Loucy (cell line): ENCODE measurements around the gene MAP2K4.

Experiments
- CTCF ChIP-seq: fragments of 200-600 bp; sonication (generic); conservative IDR thresholded peaks from 2 replicates; pipeline ENCODE4 v1.5.1; 2014; ENCODE audit warnings: mild to moderate bottlenecking, antibody characterized with exemption, low read length
- EZH2phosphoT487 ChIP-seq: fragments of 200-600 bp; IDR thresholded peaks from 2 replicates; pipeline ENCODE4 v1.6.1; 2018; ENCODE audit warnings: antibody characterized with exemption, mild to moderate bottlenecking, moderate library complexity, borderline replicate concordance

- TF ChIP-seq CTCF (no peak), EZH2phosphoT487 (no peak)
These were observed 7.9 kb downstream of the MAP2K4 start for GRCh38 chr17:12028611-12029010.
